Mammary epithelial cell (primary cell): Measurements from ENCODE around the gene DLG5.

Source experiments
- CTCF ChIP-seq, 2 donors: IDR thresholded peaks in 1 of 2; conservative IDR thresholded peaks in 1 of 2; 2 replicates each; pipeline ENCODE4 v1.5.1; 2011 to 2012; ENCODE audit warnings: inconsistent platforms in 2 of 2, low read length in 2 of 2, mild to moderate bottlenecking in 2 of 2, control low read depth in 1 of 2, low read depth in 1 of 2; ENCODE audit not compliant: insufficient read depth in 1 of 2; ENCODE audit errors: extremely low read depth in 1 of 2
- EZH2 ChIP-seq: IDR thresholded peaks from 2 replicates; pipeline ENCODE4 v1.6.1; 2012; ENCODE audit warnings: low read length, inconsistent platforms, borderline replicate concordance

GRCh38 chr10:77899080-77899477 lies 27.5 kb downstream of the DLG5 start:
- no peak for TF ChIP-seq CTCF (conservative IDR thresholded peaks at IDR 0.05 in 1 of 2, IDR thresholded peaks at IDR 0.05 in 1 of 2; ENCODE audit: extremely low read depth in 1 of 2, insufficient read depth in 1 of 2, low read depth in 1 of 2, low read length in 2 of 2)
- no peak for TF ChIP-seq EZH2
